HepG2 (cell line): Measurements from ENCODE around the gene PAK1IP1. TPM values are rescaled to one million over a fixed set of nuclear protein-coding genes. Genes with fewer than 3 reads are reported as not detected.
A peak's percentile ranks its signal among the peaks of the same experiment; 100 is the strongest.

ENCODE experiments used
- ARNT2 ChIP-seq: sonication (generic); formaldehyde crosslinking; IDR thresholded peaks from 2 replicates; pipeline ENCODE4 v1.8.0; 2022; ENCODE audit warnings: mild to moderate bottlenecking, low read depth, missing genetic modification reagents, moderate library complexity
- EED ChIP-seq: sonication (generic); formaldehyde crosslinking; IDR thresholded peaks from 2 replicates; pipeline ENCODE4 v1.5.0; 2020; ENCODE audit warnings: mild to moderate bottlenecking, missing genetic modification reagents
- EHMT2 ChIP-seq: fragments of 200-600 bp; sonication (generic); IDR thresholded peaks from 2 replicates; pipeline ENCODE4 v1.7.0; 2017; ENCODE audit warnings: antibody characterized with exemption, low read depth, low read length, borderline replicate concordance
- HHEX ChIP-seq: IDR thresholded peaks from 2 replicates; pipeline ENCODE4 v1.6.1; 2016; ENCODE audit warnings: control low read depth
- IKZF4 ChIP-seq: sonication (generic); formaldehyde crosslinking; IDR thresholded peaks from 2 replicates; pipeline ENCODE4 v1.5.1; 2020; ENCODE audit warnings: borderline replicate concordance, mild to moderate bottlenecking, low read depth, missing genetic modification reagents; ENCODE audit errors: not compliant biosample characterization
- KMT2B ChIP-seq: IDR thresholded peaks from 2 replicates; pipeline ENCODE4 v1.6.1; 2016; ENCODE audit warnings: missing genetic modification reagents, missing compliant biosample characterization
- MLLT10 ChIP-seq: sonication (generic); formaldehyde crosslinking; IDR thresholded peaks from 2 replicates; pipeline ENCODE4 v1.4.0; 2020; ENCODE audit warnings: missing genetic modification reagents
- NFE2 ChIP-seq: sonication (generic); formaldehyde crosslinking; IDR thresholded peaks from 2 replicates; pipeline ENCODE4 v1.4.0; 2020; ENCODE audit warnings: missing genetic modification reagents
- NKX3-1 ChIP-seq: sonication (generic); formaldehyde crosslinking; IDR thresholded peaks from 2 replicates; pipeline ENCODE4 v1.5.0; 2020; ENCODE audit warnings: missing genetic modification reagents
- PCBP2 ChIP-seq: fragments of 200-400 bp; formaldehyde crosslinking; optimal IDR thresholded peaks from 2 replicates; pipeline ENCODE3; 2018; ENCODE audit warnings: low read length, low read depth; ENCODE audit not compliant: poor library complexity, severe bottlenecking
- PTBP1 ChIP-seq: fragments of 200-400 bp; formaldehyde crosslinking; IDR thresholded peaks from 2 replicates; pipeline ENCODE4 v1.6.1; 2018; ENCODE audit warnings: low read length, low read depth; ENCODE audit not compliant: poor library complexity, severe bottlenecking
- RFX5 ChIP-seq: IDR thresholded peaks from 2 replicates; pipeline ENCODE4 v1.6.1; 2011; ENCODE audit warnings: low read depth, low read length, improper control_type of control experiment
- SAP130 ChIP-seq: IDR thresholded peaks from 2 replicates; pipeline ENCODE4 v1.6.1; 2016; ENCODE audit warnings: low read depth
- SRSF4 ChIP-seq: fragments of 200-400 bp; formaldehyde crosslinking; IDR thresholded peaks from one replicate; pipeline ENCODE4 v1.6.1; 2018; ENCODE audit warnings: mild to moderate bottlenecking, low read depth, low read length, moderate library complexity; ENCODE audit not compliant: poor library complexity, severe bottlenecking
- SYNCRIP ChIP-seq: fragments of 200-400 bp; formaldehyde crosslinking; IDR thresholded peaks from 2 replicates; pipeline ENCODE4 v1.6.1; 2018; ENCODE audit warnings: mild to moderate bottlenecking, low read depth, low read length; ENCODE audit not compliant: insufficient read depth
- ZBTB3 ChIP-seq: sonication (generic); formaldehyde crosslinking; IDR thresholded peaks from 2 replicates; pipeline ENCODE4 v1.4.0; 2020; ENCODE audit warnings: low read depth, mild to moderate bottlenecking, moderate library complexity, missing genetic modification reagents, borderline replicate concordance
- ZMYM2 ChIP-seq: sonication (generic); formaldehyde crosslinking; IDR thresholded peaks from 2 replicates; pipeline ENCODE4 v1.8.0; 2022; ENCODE audit warnings: mild to moderate bottlenecking, missing genetic modification reagents
- ZNF124 ChIP-seq: sonication (generic); formaldehyde crosslinking; IDR thresholded peaks from 2 replicates; pipeline ENCODE4 v1.4.0; 2020; ENCODE audit warnings: missing genetic modification reagents
- ZNF260 ChIP-seq: sonication (generic); formaldehyde crosslinking; IDR thresholded peaks from 2 replicates; pipeline ENCODE4 v1.4.0; 2020; ENCODE audit warnings: missing genetic modification reagents, low read depth, mild to moderate bottlenecking, borderline replicate concordance
- ZNF326 ChIP-seq: sonication (generic); formaldehyde crosslinking; IDR thresholded peaks from 2 replicates; pipeline ENCODE4 v1.4.0; 2020; ENCODE audit warnings: missing genetic modification reagents, borderline replicate concordance
- ZNF460 ChIP-seq: sonication (generic); formaldehyde crosslinking; IDR thresholded peaks from 2 replicates; pipeline ENCODE4 v1.5.1; 2020; ENCODE audit warnings: missing genetic modification reagents, mild to moderate bottlenecking, borderline replicate concordance
- ZNF616 ChIP-seq: sonication (generic); formaldehyde crosslinking; IDR thresholded peaks from 2 replicates; pipeline ENCODE4 v1.5.0; 2020; ENCODE audit warnings: low read depth, mild to moderate bottlenecking, missing genetic modification reagents
- ZNF724P ChIP-seq: sonication (generic); formaldehyde crosslinking; IDR thresholded peaks from 2 replicates; pipeline ENCODE4 v1.8.0; 2022; ENCODE audit warnings: missing genetic modification reagents, borderline replicate concordance
- polyA plus RNA-seq, 8 experiments: library from polyadenylated mRNA; depleted of rRNA in 3 of 8; stranded (reverse) in 7 of 8; unstranded in 1 of 8; fragments of >200 nt; fragmentation: Illumina TruSeq in 4 of 8; extraction: Trizol in 4 of 8; gene quantifications; 2 replicates each; pipeline versions ENCODE4 v1.2.1 to v1.2.3, GENCODE V29; 2011 to 2016; ENCODE audit warnings: low read depth in 4 of 8, missing spikeins in 1 of 8, mixed read lengths in 1 of 8; ENCODE audit not compliant: insufficient read depth in 1 of 8
- total RNA-seq, 5 experiments: library from RNA; depleted of rRNA; stranded (reverse); fragments of >200 nt; fragmentation: Illumina TruSeq; extraction: Trizol; gene quantifications; 2 replicates each; pipeline ENCODE4 v1.2.3, GENCODE V29; 2016; ENCODE audit warnings: low read depth in 1 of 5
- TF ChIP-seq, protein P1 (sequence below): IDR thresholded peaks from 2 replicates; pipeline ENCODE4 v1.6.1; 2016; ENCODE audit warnings: control low read depth
- TF ChIP-seq, protein P2 (sequence below): sonication (generic); formaldehyde crosslinking; IDR thresholded peaks from 2 replicates; pipeline ENCODE4 v1.8.0; 2022; ENCODE audit warnings: missing genetic modification reagents, mild to moderate bottlenecking, borderline replicate concordance
- TF ChIP-seq, protein P3 (sequence below): sonication (generic); formaldehyde crosslinking; IDR thresholded peaks from 2 replicates; pipeline ENCODE4 v1.4.0; 2020; ENCODE audit warnings: mild to moderate bottlenecking, missing genetic modification reagents

PAK1IP1 gene
- total and polyA plus RNA-seq, 2 of the 13 experiments (the other 11 are each of a cell fraction or from before 2014, with no cell fraction given) = 23.4 to 66.2 TPM

DNA sequence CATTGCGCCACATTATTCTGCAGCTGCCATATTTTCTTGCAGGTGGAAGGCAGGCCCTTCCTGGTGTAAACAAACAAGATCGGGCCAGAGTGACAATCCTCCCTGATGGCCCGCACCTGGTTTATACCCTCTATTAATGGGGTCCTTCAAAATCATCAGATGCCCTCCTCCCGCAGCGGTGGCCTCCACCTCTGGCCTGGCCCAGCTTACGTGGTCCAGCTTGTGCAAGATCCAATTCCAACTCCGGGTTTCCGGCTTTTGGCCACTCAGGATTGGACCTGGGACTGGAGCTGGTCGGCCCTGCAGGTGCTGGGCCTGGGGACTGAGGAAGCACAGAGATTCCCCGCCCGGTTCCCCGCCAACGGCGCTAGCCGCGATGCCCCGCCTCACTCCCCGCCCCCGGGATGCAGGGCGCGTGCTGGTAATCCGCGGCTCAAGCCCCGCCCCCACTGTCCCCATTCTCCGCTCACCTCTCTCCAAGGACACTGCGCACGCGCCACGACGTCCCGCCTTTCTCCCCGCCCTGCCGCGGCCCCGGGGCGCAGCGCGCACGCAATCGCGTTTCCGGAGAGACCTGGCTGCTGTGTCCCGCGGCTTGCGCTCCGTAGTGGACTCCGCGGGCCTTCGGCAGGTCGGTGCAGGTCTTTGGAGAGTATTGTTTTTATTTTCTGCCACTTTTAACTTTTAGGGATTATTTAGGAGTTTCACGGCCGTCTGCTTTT is 52.6 kb downstream of the PAK1IP1 start, which contains the start of gene TMEM14B (continued):
- TF ChIP-seq, protein P1, sequence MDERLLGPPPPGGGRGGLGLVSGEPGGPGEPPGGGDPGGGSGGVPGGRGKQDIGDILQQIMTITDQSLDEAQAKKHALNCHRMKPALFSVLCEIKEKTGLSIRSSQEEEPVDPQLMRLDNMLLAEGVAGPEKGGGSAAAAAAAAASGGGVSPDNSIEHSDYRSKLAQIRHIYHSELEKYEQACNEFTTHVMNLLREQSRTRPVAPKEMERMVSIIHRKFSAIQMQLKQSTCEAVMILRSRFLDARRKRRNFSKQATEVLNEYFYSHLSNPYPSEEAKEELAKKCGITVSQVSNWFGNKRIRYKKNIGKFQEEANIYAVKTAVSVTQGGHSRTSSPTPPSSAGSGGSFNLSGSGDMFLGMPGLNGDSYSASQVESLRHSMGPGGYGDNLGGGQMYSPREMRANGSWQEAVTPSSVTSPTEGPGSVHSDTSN = no peak
- TF ChIP-seq KMT2B (peak; percentile 96), IKZF4 (CRISPR knock-in tag) (peak; percentile 45), RFX5 (no peak), EED (CRISPR knock-in tag) (peak; percentile 23; the same call in 1 of the 2 replicates), ZNF724P (CRISPR knock-in tag) (no peak; the same call in 1 of the 2 replicates), MLLT10 (CRISPR knock-in tag) (no peak), ZMYM2 (CRISPR knock-in tag) (peak; percentile 85), ZNF616 (CRISPR knock-in tag) (peak; percentile 84; the same call in 1 of the 2 replicates), SAP130 (peak; percentile 96), SYNCRIP (no peak), PCBP2 (no peak), ZBTB3 (0 out of 2 replicates have a peak, but pooled peaks have one; percentile 30), NFE2 (CRISPR knock-in tag) (peak; percentile 7; the same call in 1 of the 2 replicates), ZNF260 (no peak), ZNF124 (CRISPR knock-in tag) (peak; percentile 55; the same call in 1 of the 2 replicates), HHEX (CRISPR knock-in tag) (peak; percentile 13; the same call in 1 of the 2 replicates), SRSF4 (no peak), ZNF326 (CRISPR knock-in tag) (no peak), NKX3-1 (CRISPR knock-in tag) (no peak; the same call in none of the 2 replicates), EHMT2 (peak; percentile 77; the same call in 1 of the 2 replicates), ZNF460 (CRISPR knock-in tag) (no peak; the same call in 1 of the 2 replicates), PTBP1 (peak; percentile 85), ARNT2 (CRISPR knock-in tag) (peak; percentile 96)
- TF ChIP-seq, protein P2, sequence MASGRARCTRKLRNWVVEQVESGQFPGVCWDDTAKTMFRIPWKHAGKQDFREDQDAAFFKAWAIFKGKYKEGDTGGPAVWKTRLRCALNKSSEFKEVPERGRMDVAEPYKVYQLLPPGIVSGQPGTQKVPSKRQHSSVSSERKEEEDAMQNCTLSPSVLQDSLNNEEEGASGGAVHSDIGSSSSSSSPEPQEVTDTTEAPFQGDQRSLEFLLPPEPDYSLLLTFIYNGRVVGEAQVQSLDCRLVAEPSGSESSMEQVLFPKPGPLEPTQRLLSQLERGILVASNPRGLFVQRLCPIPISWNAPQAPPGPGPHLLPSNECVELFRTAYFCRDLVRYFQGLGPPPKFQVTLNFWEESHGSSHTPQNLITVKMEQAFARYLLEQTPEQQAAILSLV (CRISPR knock-in tag) = peak; percentile 73
- TF ChIP-seq, protein P3, sequence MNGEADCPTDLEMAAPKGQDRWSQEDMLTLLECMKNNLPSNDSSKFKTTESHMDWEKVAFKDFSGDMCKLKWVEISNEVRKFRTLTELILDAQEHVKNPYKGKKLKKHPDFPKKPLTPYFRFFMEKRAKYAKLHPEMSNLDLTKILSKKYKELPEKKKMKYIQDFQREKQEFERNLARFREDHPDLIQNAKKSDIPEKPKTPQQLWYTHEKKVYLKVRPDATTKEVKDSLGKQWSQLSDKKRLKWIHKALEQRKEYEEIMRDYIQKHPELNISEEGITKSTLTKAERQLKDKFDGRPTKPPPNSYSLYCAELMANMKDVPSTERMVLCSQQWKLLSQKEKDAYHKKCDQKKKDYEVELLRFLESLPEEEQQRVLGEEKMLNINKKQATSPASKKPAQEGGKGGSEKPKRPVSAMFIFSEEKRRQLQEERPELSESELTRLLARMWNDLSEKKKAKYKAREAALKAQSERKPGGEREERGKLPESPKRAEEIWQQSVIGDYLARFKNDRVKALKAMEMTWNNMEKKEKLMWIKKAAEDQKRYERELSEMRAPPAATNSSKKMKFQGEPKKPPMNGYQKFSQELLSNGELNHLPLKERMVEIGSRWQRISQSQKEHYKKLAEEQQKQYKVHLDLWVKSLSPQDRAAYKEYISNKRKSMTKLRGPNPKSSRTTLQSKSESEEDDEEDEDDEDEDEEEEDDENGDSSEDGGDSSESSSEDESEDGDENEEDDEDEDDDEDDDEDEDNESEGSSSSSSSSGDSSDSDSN (CRISPR knock-in tag) = peak; percentile 83
